GM21390 (cell line): Measurements from ENCODE around the gene EEF2K.
A peak's percentile ranks its signal among the peaks of the same experiment; 100 is the strongest.
"Not testable (repeated sequence)": the region's sequence is repeated elsewhere in the genome, so short reads cannot be mapped to it uniquely, and the experiment has no call there.

Experiments
- ATAC-seq: cut with Tn5 transposase; IDR thresholded peaks from one replicate; pipeline ENCODE4 v1.9.1; 2021; ENCODE audit not compliant: unreplicated experiment

Gene EEF2K

GRCh38 chr16:22207715-22208360 is 1.8 kb downstream of the EEF2K start:
- no peak for ATAC-seq

DNA sequence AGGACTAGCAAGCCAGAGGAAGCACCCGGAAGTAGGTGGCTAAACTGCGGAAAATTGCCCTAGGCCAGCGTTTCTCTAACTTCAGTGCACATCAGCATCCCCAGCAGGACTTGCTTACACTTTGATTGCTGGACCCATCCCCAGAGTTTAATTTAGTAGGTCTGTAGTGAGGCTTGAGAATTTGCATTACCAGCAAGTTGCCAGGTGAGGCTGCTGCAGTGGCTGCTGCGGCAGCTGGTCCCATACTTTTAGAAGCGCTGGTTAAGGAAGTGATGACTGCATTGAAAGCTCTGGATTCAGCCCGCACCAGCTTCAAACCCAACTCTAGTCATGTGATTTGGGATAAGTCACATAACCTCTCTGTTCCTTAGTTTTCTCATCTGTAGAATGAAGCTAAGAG is 4.2 kb downstream of the EEF2K start:
- ATAC-seq: no peak

DNA sequence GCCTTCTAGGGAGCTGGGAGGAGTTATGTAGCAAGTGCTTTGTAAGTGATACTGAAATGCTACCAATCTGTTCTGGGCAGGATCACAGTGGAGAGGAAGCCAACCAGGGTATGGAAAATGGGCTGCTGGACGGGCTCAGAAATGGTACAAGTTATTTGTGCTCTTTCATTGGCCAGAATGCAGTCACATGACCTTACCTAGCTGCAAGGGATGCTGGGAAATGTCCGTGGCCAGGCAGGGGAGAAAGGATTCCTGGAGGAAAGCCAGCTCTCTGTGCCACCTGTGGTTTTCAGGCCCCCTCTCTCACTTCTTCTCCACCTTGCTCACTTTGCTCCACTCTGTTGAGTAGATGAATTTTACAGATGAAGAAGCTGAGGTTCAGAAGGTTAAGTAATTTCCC is 4.8 kb downstream of the EEF2K start:
- no peak for ATAC-seq

GRCh38 chr16:22213236-22213635 is 7.2 kb downstream of the EEF2K start:
- no peak for ATAC-seq

GRCh38 chr16:22213801-22214200 is 7.7 kb downstream of the EEF2K start:
- no peak for ATAC-seq

DNA sequence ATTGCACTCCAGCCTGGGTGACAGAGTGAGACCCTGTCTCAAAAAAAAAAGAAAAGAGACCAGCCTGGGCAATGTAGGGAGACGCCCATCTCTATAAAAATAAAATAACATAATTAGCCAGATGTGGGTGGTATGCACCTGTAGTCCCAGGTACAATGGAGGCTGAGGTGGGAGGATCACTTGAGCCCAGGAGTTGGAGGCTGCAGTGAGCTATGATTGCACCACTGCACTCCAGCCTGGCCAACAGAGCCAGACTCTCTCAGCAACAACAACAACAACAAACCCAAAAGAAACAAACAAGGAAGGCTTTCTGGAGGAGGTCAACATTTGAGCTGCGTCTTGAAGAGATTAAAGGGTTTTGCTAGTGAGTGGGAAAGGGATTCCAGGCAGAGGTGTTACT is 8.3 kb downstream of the EEF2K start:
- no peak for ATAC-seq

DNA sequence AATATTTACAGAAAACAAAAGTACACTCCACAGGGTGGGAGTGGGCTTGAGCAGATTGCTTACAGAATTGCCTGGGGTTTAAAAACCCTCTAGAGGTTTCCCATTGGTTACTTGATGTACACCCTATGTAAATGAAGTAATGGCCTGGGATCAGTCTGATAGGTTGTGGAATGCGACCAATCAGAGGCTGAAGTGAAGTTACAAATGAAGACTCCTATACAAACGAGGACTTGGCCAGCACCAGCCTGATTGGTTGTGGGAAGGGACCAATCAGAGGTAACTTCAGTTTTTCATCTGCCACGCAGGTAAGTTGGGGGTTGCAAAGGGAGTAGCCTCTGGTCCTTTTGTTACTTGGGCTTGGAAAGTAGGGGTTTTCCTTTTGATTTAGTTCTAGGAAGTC is 8.8 kb downstream of the EEF2K start:
- no peak for ATAC-seq

- ATAC-seq: no peak
Measured at GRCh38 chr16:22216191-22216831, 10.2 kb downstream of the EEF2K start.

- not testable (repeated sequence) for ATAC-seq
Measured at GRCh38 chr16:22216832-22217225, 10.8 kb downstream of the EEF2K start.

- peak; percentile 78 for ATAC-seq
Measured at GRCh38 chr16:22217890-22218730, 12.0 kb downstream of the EEF2K start.

DNA sequence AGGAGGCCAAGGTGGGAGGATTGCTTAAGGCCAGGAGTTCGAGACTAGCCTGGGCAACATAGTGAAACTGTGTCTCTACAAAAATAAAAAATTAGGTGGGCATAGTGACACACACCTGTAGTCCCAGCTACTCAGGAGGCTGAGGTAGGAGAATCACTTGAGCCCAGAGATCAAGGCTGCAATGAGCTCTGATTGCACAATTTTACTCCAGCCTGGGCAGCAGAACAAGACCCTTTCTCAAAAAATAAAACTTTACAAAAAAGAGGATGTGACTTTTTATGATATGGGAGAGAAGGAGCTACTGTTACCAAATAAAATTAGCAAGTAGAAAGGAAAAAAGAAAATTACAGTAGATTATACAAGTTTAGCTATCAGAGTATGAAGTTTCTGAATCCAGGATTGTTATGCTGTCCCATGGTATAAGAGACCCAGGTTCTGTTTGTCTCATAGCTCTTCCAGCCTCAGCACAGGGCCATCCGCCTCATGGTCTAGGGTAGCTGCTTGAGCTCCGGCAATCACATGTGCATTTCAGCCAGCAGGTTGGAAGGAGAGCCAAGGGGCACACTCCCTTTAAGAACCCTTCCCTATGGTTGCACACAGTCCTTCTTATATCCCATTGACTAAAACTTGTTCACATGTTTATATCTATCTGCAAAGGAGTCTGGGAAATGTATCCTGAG is 13.5 kb downstream of the EEF2K start:
- ATAC-seq: no peak

- no peak for ATAC-seq
Measured at GRCh38 chr16:22220069-22220440, 14.0 kb downstream of the EEF2K start.

DNA sequence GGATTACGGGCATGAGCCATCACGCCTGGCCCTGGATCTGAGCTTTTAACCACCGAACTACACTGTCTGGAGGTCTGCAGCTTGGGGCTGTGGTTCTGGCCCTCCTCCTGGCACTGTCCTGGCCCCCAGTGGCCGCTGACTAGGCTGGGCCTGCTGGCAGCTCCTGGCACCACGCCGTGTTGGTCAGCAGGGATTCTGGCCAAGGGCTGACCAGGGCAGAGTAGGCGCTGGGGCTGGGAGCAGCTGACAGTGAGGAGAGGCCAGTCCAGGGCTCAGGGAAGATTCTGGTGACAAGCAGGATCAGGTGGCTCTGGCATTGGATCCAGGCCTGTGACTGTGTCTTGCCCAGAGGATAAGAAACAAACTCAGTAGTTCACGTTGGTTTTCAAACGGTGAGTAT is 14.6 kb downstream of the EEF2K start:
- ATAC-seq: no peak

- ATAC-seq: no peak
Measured at GRCh38 chr16:22222006-22222405, 15.9 kb downstream of the EEF2K start.

DNA sequence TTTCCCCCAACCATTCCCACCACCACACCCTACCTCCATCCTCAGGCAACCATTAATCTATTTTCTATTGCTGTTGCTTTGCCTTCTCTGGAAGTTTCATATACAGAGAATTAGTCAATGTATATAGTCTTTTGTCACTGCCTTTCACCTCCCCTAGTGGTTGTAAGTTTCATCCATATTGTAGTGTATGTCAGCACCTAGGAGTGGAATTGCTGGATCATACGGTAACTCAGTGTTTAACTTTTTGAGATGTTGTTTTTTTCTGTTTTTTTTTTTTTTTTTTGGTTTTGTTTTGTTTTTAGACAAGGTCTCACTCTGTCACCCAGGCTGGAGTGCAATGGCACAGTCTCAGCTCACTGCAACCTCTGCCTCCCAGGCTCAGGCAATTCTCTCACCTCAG is 16.9 kb downstream of the EEF2K start:
- ATAC-seq: no peak

DNA sequence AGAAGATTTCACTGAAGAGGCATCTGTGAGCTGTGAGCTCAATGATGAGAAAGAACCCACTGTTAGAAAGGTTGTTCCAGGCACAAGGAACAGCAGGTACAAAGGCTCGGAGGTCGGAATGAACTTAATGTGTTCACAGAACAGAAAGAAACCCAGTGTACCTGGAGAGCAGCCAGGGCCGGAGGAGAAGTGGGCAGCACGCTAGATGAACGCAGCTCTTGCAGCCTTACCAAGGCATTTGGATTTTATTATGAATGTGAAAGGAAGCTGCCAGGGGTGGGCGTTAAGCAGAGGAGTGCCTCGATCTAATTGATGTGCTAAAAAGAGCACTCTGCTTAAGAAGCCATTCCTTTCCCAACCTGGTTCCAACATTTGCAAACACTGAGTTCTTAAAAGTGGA is 19.0 kb downstream of the EEF2K start:
- no peak for ATAC-seq

DNA sequence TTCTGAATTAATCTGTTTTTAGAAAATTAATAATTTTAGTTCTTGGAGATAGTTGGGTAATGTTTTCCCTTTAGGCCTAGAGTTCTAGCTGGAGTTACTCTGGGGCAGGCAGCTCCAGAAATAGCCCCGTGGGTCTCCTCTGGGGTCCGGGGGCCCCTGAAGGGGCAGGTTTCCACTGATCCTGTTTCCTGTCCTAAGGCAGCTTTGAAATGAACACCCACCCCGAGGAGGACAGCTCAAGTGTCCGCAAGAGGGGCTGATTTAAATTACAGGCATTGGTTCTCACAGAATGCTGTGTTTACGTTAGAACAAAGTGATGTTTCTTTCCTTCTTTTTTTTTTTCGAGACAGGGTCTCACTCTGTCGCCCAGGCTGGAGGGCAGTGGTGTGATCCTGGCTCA is 23.8 kb downstream of the EEF2K start:
- ATAC-seq: no peak

DNA sequence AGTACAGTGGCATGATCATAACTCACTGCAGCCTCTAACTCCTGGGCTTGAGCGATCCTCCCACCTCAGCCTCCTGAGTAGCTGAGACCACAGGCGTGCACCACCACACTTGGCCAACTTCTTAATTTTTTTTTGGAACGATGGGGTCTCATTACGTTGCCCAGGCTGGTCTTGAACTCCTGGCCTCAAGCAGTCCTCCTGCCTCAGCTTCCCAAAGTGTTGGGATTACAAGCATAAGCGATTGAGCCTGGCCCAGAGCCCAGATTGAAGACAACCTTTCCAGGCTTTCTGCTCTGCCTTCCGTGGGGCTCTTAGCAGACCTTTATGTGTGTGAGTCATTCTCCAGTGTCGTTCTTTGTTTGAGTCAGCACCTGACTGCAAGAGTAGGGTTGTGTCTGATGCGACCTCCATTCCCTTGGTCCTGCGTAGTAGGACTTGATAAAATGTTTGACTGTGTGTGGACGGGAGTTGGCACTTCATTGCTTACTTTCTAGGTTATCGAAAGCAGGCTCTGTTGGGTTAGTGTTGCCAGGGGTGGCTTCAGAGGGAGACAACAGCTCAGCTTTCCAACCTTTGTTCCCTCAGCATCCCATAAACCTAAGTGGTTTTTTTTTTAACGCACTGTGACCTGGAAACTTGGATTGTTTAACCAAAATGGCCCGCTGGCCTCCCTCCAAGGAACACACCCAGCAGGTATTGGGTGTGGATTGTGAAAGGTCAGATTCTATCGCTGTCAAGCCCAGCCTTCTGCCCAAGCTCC is 26.4 kb downstream of the EEF2K start:
- no peak for ATAC-seq

DNA sequence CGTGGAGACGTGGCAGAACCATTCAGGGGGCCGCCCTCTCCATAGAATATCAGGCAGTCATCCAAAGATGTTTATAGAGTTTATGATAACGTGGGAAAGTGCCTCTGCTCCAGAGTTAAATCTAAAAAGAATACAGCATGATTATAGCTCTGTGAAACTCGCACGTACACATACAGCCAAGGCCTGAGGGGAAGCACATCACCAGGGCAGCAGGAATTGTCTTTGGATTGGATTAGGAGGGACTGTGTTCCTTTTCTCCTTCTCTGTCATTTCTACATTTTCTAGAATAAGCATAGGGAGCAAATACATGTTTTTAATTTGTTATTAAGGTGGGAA is 26.9 kb downstream of the EEF2K start:
- ATAC-seq: no peak

- no peak for ATAC-seq
Measured at GRCh38 chr16:22235839-22236745, 30.0 kb downstream of the EEF2K start.
